Mesendoderm (in vitro differentiated cells): Measurements from ENCODE around the gene TRIM16.
"Not testable (repeated sequence)": the region's sequence is repeated elsewhere in the genome, so short reads cannot be mapped to it uniquely, and the experiment has no call there.

Experiments
- DNase-seq: peaks from one replicate; pipeline ENCODE4 v3.0.0; 2013
- H2AK5ac ChIP-seq: 2 replicates; pipeline ENCODE4 v1.6.1; 2013; ENCODE audit warnings: low read length, inconsistent platforms
- H2BK120ac ChIP-seq: 2 replicates; pipeline ENCODE4 v1.6.1; 2013; ENCODE audit warnings: low read depth, mild to moderate bottlenecking, low read length, moderate library complexity, mixed read lengths
- H2BK15ac ChIP-seq: replicated peaks from 2 replicates; pipeline ENCODE4 v1.6.1; 2013; ENCODE audit warnings: low read depth, mild to moderate bottlenecking, moderate library complexity
- H2BK5ac ChIP-seq: 2 replicates; pipeline ENCODE4 v1.6.1; 2013; ENCODE audit warnings: low read length, inconsistent platforms
- H3K18ac ChIP-seq: 2 replicates; pipeline ENCODE4 v1.6.1; 2013; ENCODE audit warnings: mild to moderate bottlenecking, low read length, mixed read lengths
- H3K23ac ChIP-seq: one replicate; pipeline ENCODE4 v1.6.1; 2013; ENCODE audit warnings: low read length
- H3K27ac ChIP-seq: 2 replicates; pipeline ENCODE4 v1.5.1; 2013; ENCODE audit warnings: low read depth, mild to moderate bottlenecking, inconsistent platforms, low read length, moderate library complexity
- H3K27me3 ChIP-seq: 2 replicates; pipeline ENCODE4 v1.6.1; 2013; ENCODE audit warnings: low read length, control low read depth, mild to moderate bottlenecking, inconsistent platforms; ENCODE audit not compliant: insufficient read depth, poor library complexity
- H3K36me3 ChIP-seq: 2 replicates; pipeline ENCODE4 v1.6.1; 2013; ENCODE audit warnings: low read length, inconsistent platforms; ENCODE audit not compliant: control insufficient read depth, insufficient read depth
- H3K4ac ChIP-seq: one replicate; pipeline ENCODE4 v1.6.1; 2013; ENCODE audit warnings: low read depth, mild to moderate bottlenecking, low read length, moderate library complexity
- H3K4me1 ChIP-seq: 2 replicates; pipeline ENCODE4 v1.6.1; 2013; ENCODE audit warnings: low read depth, low read length, inconsistent platforms; ENCODE audit not compliant: control insufficient read depth
- H3K4me2 ChIP-seq: 2 replicates; pipeline ENCODE4 v1.6.1; 2013; ENCODE audit warnings: low read length
- H3K4me3 ChIP-seq: 2 replicates; pipeline ENCODE4 v1.5.1; 2013; ENCODE audit warnings: mild to moderate bottlenecking, low read length
- H3K56ac ChIP-seq: one replicate; pipeline ENCODE4 v1.6.1; 2013; ENCODE audit warnings: low read length
- H3K79me1 ChIP-seq: 2 replicates; pipeline ENCODE4 v1.6.1; 2013; ENCODE audit warnings: low read length, inconsistent platforms
- H3K79me2 ChIP-seq: 2 replicates; pipeline ENCODE4 v1.6.1; 2013; ENCODE audit warnings: mild to moderate bottlenecking, low read length; ENCODE audit not compliant: control insufficient read depth, insufficient read depth
- H3K9ac ChIP-seq: 2 replicates; pipeline ENCODE4 v1.6.1; 2013; ENCODE audit warnings: low read length, inconsistent platforms
- H4K5ac ChIP-seq: one replicate; pipeline ENCODE4 v1.6.1; 2013; ENCODE audit warnings: low read length
- H4K8ac ChIP-seq: one replicate; pipeline ENCODE4 v1.6.1; 2013; ENCODE audit warnings: low read depth, mild to moderate bottlenecking, control low read depth, low read length, moderate library complexity
- WGBS: extraction: QIAGEN DNeasy Blood & Tissue Kit; methylation state at CpG from one replicate; pipeline ENCODE4 v1.1.7; 2013; ENCODE audit warnings: low lambda C conversion rate, missing lambda C conversion rate; ENCODE audit not compliant: insufficient coverage; ENCODE audit errors: extremely low coverage; 5-methylcytosine and 5-hydroxymethylcytosine counted together

The TRIM16 gene

DNA sequence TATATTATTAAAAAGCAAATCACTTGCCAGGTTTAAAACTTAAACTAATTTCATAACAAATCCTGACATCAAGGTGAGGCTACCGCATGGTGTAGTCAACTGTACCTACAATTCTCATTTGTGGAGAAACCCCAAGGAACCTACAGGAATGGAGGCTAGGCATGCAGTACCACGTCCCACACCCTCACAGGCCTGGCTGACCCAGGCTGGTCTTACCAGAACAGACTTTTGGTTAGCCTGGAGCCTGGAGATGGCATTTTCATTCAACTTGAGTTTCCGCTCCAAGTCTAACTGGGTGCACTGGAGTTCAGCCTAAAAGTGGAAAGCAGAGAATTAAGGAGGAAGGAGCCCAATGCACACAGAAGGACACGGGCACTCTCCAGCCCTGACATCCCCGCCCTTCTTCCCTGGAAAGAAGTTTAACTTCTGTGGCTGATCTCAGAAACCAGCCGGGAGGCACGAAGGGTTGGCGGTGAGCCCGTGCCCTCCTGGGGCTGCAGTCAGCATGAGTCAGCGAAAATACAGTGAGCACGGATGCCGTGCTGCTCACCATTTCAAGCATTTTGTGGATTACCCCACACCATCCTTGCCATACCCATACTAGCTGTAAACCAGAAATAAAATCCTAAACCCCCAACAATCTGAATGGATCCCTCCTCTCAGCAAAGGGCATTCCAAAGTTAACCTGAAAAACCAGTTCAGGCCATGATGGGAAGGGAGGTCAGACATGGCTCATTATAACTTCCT, 41.4 kb downstream of the TRIM16 start:
- not testable (repeated sequence) for H3K27me3 ChIP-seq, H3K79me1 ChIP-seq, H2BK15ac ChIP-seq, H2AK5ac ChIP-seq, H3K27ac ChIP-seq, H4K8ac ChIP-seq, H2BK120ac ChIP-seq, H3K56ac ChIP-seq, H2BK5ac ChIP-seq, H3K79me2 ChIP-seq, H3K4me3 ChIP-seq, H4K5ac ChIP-seq, DNase-seq, H3K4ac ChIP-seq, H3K4me1 ChIP-seq, H3K23ac ChIP-seq, H3K36me3 ChIP-seq, H3K18ac ChIP-seq, H3K4me2 ChIP-seq, H3K9ac ChIP-seq
- no CpG with 5 or more reads among the region's 12 CpGs for WGBS

DNA sequence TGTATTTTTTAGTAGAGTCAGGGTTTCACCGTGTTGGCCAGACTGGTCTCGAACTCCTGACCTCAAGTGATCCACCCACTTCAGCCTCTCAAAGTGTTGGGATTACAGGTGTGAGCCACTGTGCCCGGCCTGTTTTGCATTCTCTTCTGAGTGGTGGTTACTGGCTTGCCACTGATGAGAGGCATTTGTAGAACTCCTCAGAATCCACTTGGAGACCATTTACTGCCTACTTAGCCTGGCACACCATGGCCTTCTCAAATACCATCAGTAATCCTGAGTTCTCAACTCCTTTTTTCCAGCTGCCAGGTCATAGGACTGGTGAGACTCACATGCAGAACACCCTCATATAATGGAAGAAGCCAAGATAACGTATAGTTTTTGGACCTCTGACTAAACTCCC, 42.1 kb downstream of the TRIM16 start:
- H2BK5ac ChIP-seq, H2BK15ac ChIP-seq, H3K4ac ChIP-seq, H4K5ac ChIP-seq, H2AK5ac ChIP-seq, H4K8ac ChIP-seq, H3K79me1 ChIP-seq, H3K79me2 ChIP-seq, H3K4me3 ChIP-seq, H3K56ac ChIP-seq, H3K9ac ChIP-seq, H3K27me3 ChIP-seq, H3K36me3 ChIP-seq, H2BK120ac ChIP-seq, H3K4me2 ChIP-seq, H3K23ac ChIP-seq, H3K18ac ChIP-seq, DNase-seq, H3K27ac ChIP-seq, H3K4me1 ChIP-seq: not testable (repeated sequence)
- WGBS, result no CpG with 5 or more reads among the region's 4 CpGs

DNA sequence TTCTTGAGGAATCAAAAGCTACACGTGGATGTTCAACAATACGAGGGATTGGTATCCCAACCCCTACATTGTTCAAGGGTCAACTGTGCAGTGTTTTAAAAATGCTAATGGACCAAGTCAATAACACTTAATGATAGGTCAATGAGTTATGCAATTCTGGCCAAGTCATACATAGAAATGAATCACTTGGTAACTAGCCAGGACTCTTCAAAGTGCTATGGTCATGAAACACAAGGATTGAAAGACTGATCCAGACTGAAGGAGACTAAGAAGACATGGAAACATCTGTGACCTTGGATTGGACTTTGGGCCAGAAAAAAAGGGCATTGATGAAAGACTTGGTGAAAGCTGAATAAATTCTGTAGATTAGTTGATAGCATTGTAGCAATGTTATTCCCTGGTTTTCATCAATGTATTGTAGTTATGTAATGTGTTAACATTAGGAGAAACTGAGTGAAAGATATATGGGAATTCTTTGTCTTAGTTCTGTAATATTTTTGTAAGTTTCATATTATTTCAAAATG, 53.1 kb downstream of the TRIM16 start:
- not testable (repeated sequence) for H2BK5ac ChIP-seq, H4K8ac ChIP-seq, H3K18ac ChIP-seq, H2AK5ac ChIP-seq, H3K4me1 ChIP-seq, H3K27me3 ChIP-seq, H3K4me3 ChIP-seq, H3K56ac ChIP-seq, H3K9ac ChIP-seq, H3K4ac ChIP-seq, H4K5ac ChIP-seq, H3K36me3 ChIP-seq, H3K23ac ChIP-seq, H3K4me2 ChIP-seq, H2BK120ac ChIP-seq, H3K27ac ChIP-seq, H3K79me2 ChIP-seq, H3K79me1 ChIP-seq, H2BK15ac ChIP-seq, DNase-seq
- WGBS, result no CpG with 5 or more reads among the region's 2 CpGs

DNA sequence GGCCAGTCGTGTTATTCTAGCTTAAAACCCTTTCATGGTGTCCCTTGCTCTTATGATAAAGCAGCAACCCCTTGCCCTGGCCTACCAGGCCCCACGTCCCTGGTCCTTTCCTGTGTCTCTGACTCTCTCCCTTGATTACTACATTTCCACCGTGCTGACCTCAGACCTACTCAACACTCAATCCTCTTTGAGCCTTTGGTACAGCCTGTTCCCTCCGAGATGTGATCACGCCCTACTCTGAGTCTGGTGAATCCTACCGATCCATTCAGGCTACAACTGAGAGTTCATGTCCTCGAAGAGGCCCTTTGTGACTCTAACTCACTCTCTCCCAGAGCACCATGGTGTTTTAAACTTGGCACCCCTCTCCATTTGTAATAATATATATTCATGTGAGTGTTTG, 54.1 kb downstream of the TRIM16 start:
- H2AK5ac ChIP-seq, DNase-seq: not testable (repeated sequence)
- no CpG with 5 or more reads among the region's 7 CpGs for WGBS

DNA sequence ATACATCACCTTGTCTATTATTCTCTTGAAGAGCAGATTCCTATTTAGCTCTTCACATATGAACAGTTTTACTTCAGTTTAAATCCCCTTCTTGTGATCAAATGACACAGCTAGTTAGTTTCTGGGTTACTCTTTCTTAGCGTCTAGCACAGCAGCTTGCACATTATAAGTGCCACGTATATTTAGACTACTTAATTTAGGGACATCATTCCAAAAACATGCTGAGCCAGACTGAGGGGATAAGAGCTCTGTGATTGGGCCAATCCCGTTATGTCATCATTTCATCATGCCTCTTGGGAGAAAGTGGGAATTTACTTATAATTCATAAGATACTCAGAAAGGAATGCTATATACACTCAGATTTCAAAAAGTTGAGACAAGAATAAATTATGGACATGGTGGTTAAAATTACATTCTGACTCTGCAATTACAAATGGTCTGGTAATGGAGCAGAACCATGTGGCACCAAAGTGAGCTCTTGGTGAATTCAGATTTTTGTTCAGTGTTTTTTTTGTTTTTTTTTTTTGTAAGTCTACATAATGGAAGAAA, 60.4 kb downstream of the TRIM16 start:
- not testable (repeated sequence) for H2BK15ac ChIP-seq, H3K4me2 ChIP-seq, H3K18ac ChIP-seq, H2BK5ac ChIP-seq, H3K27ac ChIP-seq, H3K56ac ChIP-seq, H3K4ac ChIP-seq, H3K4me1 ChIP-seq, H2AK5ac ChIP-seq, H3K27me3 ChIP-seq, H3K36me3 ChIP-seq, DNase-seq, H3K4me3 ChIP-seq, H3K23ac ChIP-seq, H3K79me1 ChIP-seq, H4K8ac ChIP-seq, H2BK120ac ChIP-seq, H4K5ac ChIP-seq, H3K79me2 ChIP-seq, H3K9ac ChIP-seq
- WGBS, result no CpG with 5 or more reads among the region's 3 CpGs

More for the DNA sequence above, 54.1 kb downstream of the TRIM16 start:
- H3K27me3 ChIP-seq, H3K36me3 ChIP-seq, H3K4me3 ChIP-seq, H3K4me1 ChIP-seq, H4K8ac ChIP-seq, H3K23ac ChIP-seq, H2BK120ac ChIP-seq, H2BK5ac ChIP-seq, H3K4me2 ChIP-seq, H3K79me2 ChIP-seq, H4K5ac ChIP-seq, H3K79me1 ChIP-seq, H3K18ac ChIP-seq, H3K4ac ChIP-seq, H3K9ac ChIP-seq, H3K27ac ChIP-seq, H3K56ac ChIP-seq, H2BK15ac ChIP-seq: not testable (repeated sequence)
